ENCODE data around the gene UXS1. TPM values are rescaled to one million over a fixed set of nuclear protein-coding genes. Genes with fewer than 3 reads are reported as not detected.

UXS1 gene
- total and polyA plus RNA-seq, 11 donors = 11.0 to 36.9 (median 30.9) TPM

DNA sequence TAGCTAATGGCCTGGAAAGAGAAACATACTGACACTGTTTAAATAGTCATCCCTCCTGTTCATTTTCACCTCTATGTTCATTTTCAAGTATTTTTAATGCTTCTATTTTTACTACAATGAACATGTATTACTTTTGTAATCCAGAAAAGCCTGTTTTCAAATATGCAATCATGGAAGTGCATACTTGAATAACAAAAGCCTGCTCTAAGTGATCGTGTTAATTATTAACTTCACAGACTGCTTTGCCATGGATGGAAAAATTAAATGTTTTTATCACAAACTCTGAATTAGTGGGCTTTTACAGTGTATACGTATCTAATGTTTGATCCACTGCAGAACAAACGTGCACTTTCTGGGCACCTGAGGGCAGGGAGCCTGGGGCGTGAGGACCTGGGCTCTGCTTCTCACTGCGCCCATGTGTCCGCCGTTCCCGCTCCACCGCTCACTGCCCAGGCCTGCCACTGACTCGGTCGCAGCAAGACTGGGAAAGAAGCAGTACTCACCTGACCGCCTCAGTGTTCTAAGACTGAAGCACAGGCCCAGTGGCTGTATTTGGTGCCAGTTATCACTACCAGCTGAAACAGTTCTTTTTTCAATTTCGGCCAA is 80.6 kb downstream of the UXS1 start:
- Histone ChIP-seq H3K4me1 (peaks cover 0 to 35% (median 6%) of the 10 kb centered on the region in 12 donors), H3K27me3 (no peaks in the 10 kb centered on the region), H3K36me3 (peaks cover 0 to 49% (median 26%) of the 10 kb centered on the region in 9 donors), H3K4me3 (no peak overlapping the region), H3K27ac (no peak overlapping the region), H3K9me3 (no peaks in the 10 kb centered on the region)
- intact Hi-C loops (cut with DNase I) = loop anchor here in 2 of 10 donors (5.0 kb wide), 2 partner anchors 79 to 429 kb away; partner anchors contain the start of gene UXS1 (in 1 of the 2)
- 93 to 96% (median 95%) methylated on average over 13 of the region's 13 CpGs for WGBS, 4 donors
- no peak for DNase-seq
- no peak for ATAC-seq
- TF ChIP-seq POLR2A (IDR thresholded peaks at IDR 0.05) (no peak), CTCF (IDR thresholded peaks at IDR 0.05) (no peak)

GRCh38 chr2:106111882-106112571 is 82.1 kb downstream of the UXS1 start:
- WGBS, 4 donors = 94 to 98% (median 96%) methylated on average over 12 to 14 of the region's 14 CpGs
- no peaks in the 10 kb centered on the region for H3K9me3 ChIP-seq
- H3K36me3 ChIP-seq = peaks cover 0 to 43% (median 26%) of the 10 kb centered on the region in 9 donors
- H3K4me1 ChIP-seq = peaks cover 0 to 43% (median 16%) of the 10 kb centered on the region in 12 donors
- TF ChIP-seq POLR2A (IDR thresholded peaks at IDR 0.05) (no peak), CTCF (IDR thresholded peaks at IDR 0.05) (no peak)
- no peak overlapping the region for H3K4me3 ChIP-seq
- H3K27ac ChIP-seq = no peak overlapping the region
- intact Hi-C loops (cut with DNase I) = loop anchor here in 2 of 10 donors (5.0 kb wide), 2 partner anchors 80 to 430 kb away; partner anchors contain the start of gene UXS1 (in 1 of the 2)
- ATAC-seq (no peak), DNase-seq (no peak)
- no peaks in the 10 kb centered on the region for H3K27me3 ChIP-seq

DNA sequence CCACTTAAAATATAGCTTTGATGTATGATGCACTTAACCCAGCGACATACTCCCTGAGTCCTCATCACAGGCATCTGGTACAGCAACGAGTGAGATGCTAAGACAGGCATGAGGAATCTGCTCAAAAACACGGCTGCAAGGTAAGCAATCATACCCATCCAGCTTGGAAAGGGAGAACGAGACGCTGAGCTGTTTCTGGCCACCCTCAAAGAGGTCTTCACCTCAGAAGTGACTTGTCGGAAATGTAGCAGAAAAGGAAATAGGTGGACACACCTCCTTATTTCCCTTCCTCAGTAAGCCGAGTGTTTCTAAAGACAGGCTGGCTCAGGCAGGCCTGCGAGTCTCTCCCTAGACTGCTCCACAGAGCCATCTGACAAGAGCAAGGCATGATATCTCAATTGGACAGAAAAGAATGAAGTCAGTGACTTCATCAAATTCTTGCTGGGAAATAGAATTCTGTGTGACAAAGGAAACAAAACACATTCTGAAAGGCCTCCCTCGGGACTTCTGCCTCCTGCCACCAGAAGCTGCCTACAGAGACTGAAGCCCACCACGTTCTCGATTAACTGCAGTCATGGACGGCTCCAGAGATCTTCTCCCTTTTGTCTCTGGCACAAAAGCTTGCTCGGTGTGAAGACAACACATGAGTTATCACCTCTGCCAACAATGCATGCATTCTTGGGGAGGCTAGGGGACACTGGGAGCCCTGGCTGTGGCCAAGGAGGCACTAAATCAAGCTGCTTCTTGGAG is 84.3 kb downstream of the UXS1 start:
- no peak for TF ChIP-seq POLR2A (IDR thresholded peaks at IDR 0.05)
- no peak for TF ChIP-seq CTCF (IDR thresholded peaks at IDR 0.05)
- intact Hi-C loops (cut with DNase I) = loop anchor here in 9 of 10 donors (5.0 to 10.0 kb wide), 11 partner anchors 82 to 477 kb away; partner anchors contain the start of genes UXS1 (in 3 of the 9) and RGPD3 (in 1 of the 9)
- DNase-seq (no peak), ATAC-seq (no peak)
- no peak overlapping the region for H3K27ac ChIP-seq
- no peaks in the 10 kb centered on the region for H3K27me3 ChIP-seq
- H3K4me1 ChIP-seq = peaks cover 0 to 28% (median 15%) of the 10 kb centered on the region in 12 donors
- no peak overlapping the region for H3K4me3 ChIP-seq
- H3K36me3 ChIP-seq = peaks cover 0 to 43% (median 26%) of the 10 kb centered on the region in 9 donors
- 60 to 71% (median 67%) methylated on average over 13 of the region's 13 CpGs for WGBS, 4 donors
- H3K9me3 ChIP-seq = no peaks in the 10 kb centered on the region

Data from heart left ventricle (tissue), 16 donors.